GM12873 (cell line): Measurements from ENCODE around the gene G3BP2.

ENCODE experiments used
- CTCF ChIP-seq: IDR thresholded peaks from 2 replicates; pipeline ENCODE4 v1.5.1; 2012; ENCODE audit warnings: low read depth, mild to moderate bottlenecking, moderate library complexity, low read length, control low read depth; ENCODE audit not compliant: insufficient read depth; ENCODE audit errors: missing control alignments

G3BP2 gene

GRCh38 chr4:75673027-75673958, at the start of gene G3BP2:
G3BP2 (minus strand) TSS chr4:75673411; CDS start chr4:75662025, 11,386 bp downstream.
- no peak for TF ChIP-seq CTCF

GRCh38 chr4:75722417-75722816, 49.2 kb upstream of the G3BP2 start:
- TF ChIP-seq CTCF, result no peak

- no peak for TF ChIP-seq CTCF
These were observed 45.3 kb upstream of the G3BP2 start for GRCh38 chr4:75718529-75718928.

GRCh38 chr4:75717408-75717807, 44.2 kb upstream of the G3BP2 start:
- no peak for TF ChIP-seq CTCF

GRCh38 chr4:75715105-75715799, 42.0 kb upstream of the G3BP2 start:
- no peak for TF ChIP-seq CTCF

GRCh38 chr4:75714704-75715103, 41.5 kb upstream of the G3BP2 start:
- TF ChIP-seq CTCF, result no peak

GRCh38 chr4:75714011-75714410, 40.8 kb upstream of the G3BP2 start:
- no peak for TF ChIP-seq CTCF
